Parathyroid adenoma (tissue), 2 donors: Measurements from ENCODE around the gene KIFC1.
A peak's percentile ranks its signal among the peaks of the same experiment; 100 is the strongest.

ENCODE experiments used
- H2AFZ ChIP-seq: fragments of 300-600 bp; sonication (generic); one replicate; pipeline ENCODE4 v1.7.0; 2017; ENCODE audit warnings: antibody characterized with exemption, mild to moderate bottlenecking
- H3K27ac ChIP-seq: fragments of 300-600 bp; sonication (generic); one replicate; pipeline ENCODE4 v1.7.0; 2017
- H3K27me3 ChIP-seq: fragments of 300-600 bp; sonication (generic); one replicate; pipeline ENCODE4 v1.7.0; 2017; ENCODE audit warnings: low read length; ENCODE audit not compliant: control insufficient read depth, insufficient read depth
- H3K36me3 ChIP-seq: fragments of 300-600 bp; sonication (generic); one replicate; pipeline ENCODE4 v1.7.0; 2017; ENCODE audit warnings: low read length; ENCODE audit not compliant: control insufficient read depth, insufficient read depth
- H3K4me1 ChIP-seq: fragments of 300-600 bp; sonication (generic); one replicate; pipeline ENCODE4 v1.7.0; 2017; ENCODE audit warnings: control low read depth
- H3K4me2 ChIP-seq: fragments of 300-600 bp; sonication (generic); one replicate; pipeline ENCODE4 v1.7.0; 2017; ENCODE audit warnings: low read length
- H3K4me3 ChIP-seq: fragments of 300-600 bp; sonication (generic); one replicate; pipeline ENCODE4 v1.7.0; 2017; ENCODE audit warnings: low read depth, low read length
- H3K79me2 ChIP-seq: fragments of 300-600 bp; sonication (generic); one replicate; pipeline ENCODE4 v1.7.0; 2017; ENCODE audit warnings: control low read depth
- H3K9ac ChIP-seq: fragments of 300-600 bp; sonication (generic); one replicate; pipeline ENCODE4 v1.7.0; 2017; ENCODE audit warnings: mild to moderate bottlenecking
- H3K9me3 ChIP-seq: fragments of 300-600 bp; sonication (generic); one replicate; pipeline ENCODE4 v1.7.0; 2017; ENCODE audit warnings: low read length; ENCODE audit not compliant: control insufficient read depth
- CTCF ChIP-seq: fragments of 300-600 bp; sonication (generic); IDR thresholded peaks from one replicate; pipeline ENCODE4 v1.7.0; 2017; ENCODE audit warnings: antibody characterized with exemption, mild to moderate bottlenecking
- donor health status: primary hyperparathyroidism.

The KIFC1 gene

GRCh38 chr6:33415831-33416230 lies 24.2 kb downstream of the KIFC1 start:
- H3K9me3 ChIP-seq = no peaks in the 10 kb centered on the region
- H3K4me3 ChIP-seq = no peak overlapping the region
- H3K4me2 ChIP-seq = no peak overlapping the region
- no peak overlapping the region for H3K27ac ChIP-seq
- no peaks in the 10 kb centered on the region for H3K36me3 ChIP-seq
- peaks cover 20% of the 10 kb centered on the region for H3K79me2 ChIP-seq
- no peak for TF ChIP-seq CTCF
- H3K4me1 ChIP-seq = peaks cover 28% of the 10 kb centered on the region
- no peaks in the 10 kb centered on the region for H3K27me3 ChIP-seq
- no peak overlapping the region for H3K9ac ChIP-seq
- no peak overlapping the region for H2AFZ ChIP-seq

GRCh38 chr6:33416386-33417127 lies 24.9 kb downstream of the KIFC1 start:
- Histone ChIP-seq H3K27me3 (no peaks in the 10 kb centered on the region), H3K9me3 (no peaks in the 10 kb centered on the region), H3K27ac (peak overlapping the region; percentile 91), H3K4me3 (peak overlapping the region; percentile 81), H3K4me1 (peaks cover 28% of the 10 kb centered on the region), H2AFZ (no peak overlapping the region), H3K79me2 (peaks cover 14% of the 10 kb centered on the region), H3K36me3 (no peaks in the 10 kb centered on the region), H3K4me2 (peak overlapping the region; percentile 69), H3K9ac (no peak overlapping the region)
- TF ChIP-seq CTCF = no peak

GRCh38 chr6:33417128-33417902 lies 25.7 kb downstream of the KIFC1 start:
- TF ChIP-seq CTCF = no peak
- Histone ChIP-seq H3K9me3 (no peaks in the 10 kb centered on the region), H3K36me3 (no peaks in the 10 kb centered on the region), H3K9ac (peak overlapping the region; percentile 74), H3K4me2 (peak overlapping the region; percentile 69), H3K79me2 (peaks cover 10% of the 10 kb centered on the region), H3K27me3 (no peaks in the 10 kb centered on the region), H2AFZ (peak overlapping the region; percentile 91), H3K4me1 (peaks cover 25% of the 10 kb centered on the region), H3K4me3 (peak overlapping the region; percentile 81), H3K27ac (peak overlapping the region; percentile 91)

GRCh38 chr6:33417903-33418689 lies 26.5 kb downstream of the KIFC1 start, which contains the start of gene CUTA:
CUTA (minus strand) TSS chr6:33418107; CDS start chr6:33418000, 107 bp downstream.
- Histone ChIP-seq H3K4me3 (peak within 1 kb of the TSS; percentile 81), H3K27ac (peak within 1 kb of the TSS; percentile 91), H3K9me3 (no peaks in the 10 kb centered on the region), H3K27me3 (no peaks in the 10 kb centered on the region), H3K79me2 (peaks cover 9% of the 10 kb centered on the region), H3K4me2 (peak within 1 kb of the TSS; percentile 89), H3K36me3 (no peaks in the 10 kb centered on the region), H3K9ac (peak within 1 kb of the TSS; percentile 74), H2AFZ (peak within 1 kb of the TSS; percentile 91), H3K4me1 (peaks cover 19% of the 10 kb centered on the region)
- TF ChIP-seq CTCF = peak; percentile 49
